WTC11 (cell line): ENCODE measurements around the gene COL18A1. TPM values are rescaled to one million over a fixed set of nuclear protein-coding genes. Genes with fewer than 3 reads are reported as not detected.

ENCODE experiments used
- ATAC-seq: fragments of 200-7000 bp; cut with Tn5 transposase; 2 replicates; pipeline ENCODE4 v1.10.0; 2021; ENCODE audit warnings: mild to moderate bottlenecking, moderate library complexity
- CTCF ChIA-PET: fragments of 300-600 bp; sonication (Branson Sonifier 250); formaldehyde crosslinking; loops from one replicate; lab custom pipeline; 2021; ENCODE audit warnings: antibody characterized with exemption; lab: Charles Lee
- POLR2A ChIA-PET: fragments of 350-600 bp; sonication (Branson Sonifier 250); formaldehyde crosslinking; loops from one replicate; lab custom pipeline; 2021; ENCODE audit warnings: antibody characterized with exemption; lab: Charles Lee
- DNase-seq: peaks from one replicate; pipeline ENCODE4 v3.0.0; 2021; ENCODE audit warnings: low spot score
- H3K27ac Mint-ChIP-seq: 2 replicates; pipeline ENCODE4 v1.8.0; 2021; ENCODE audit warnings: mixed read lengths
- H3K27me3 Mint-ChIP-seq: 2 replicates; pipeline ENCODE4 v1.8.0; 2021; ENCODE audit warnings: low read depth, mild to moderate bottlenecking, moderate library complexity, mixed read lengths
- H3K36me3 Mint-ChIP-seq: 2 replicates; pipeline ENCODE4 v1.8.0; 2021; ENCODE audit warnings: mixed read lengths
- H3K4me1 Mint-ChIP-seq: 2 replicates; pipeline ENCODE4 v1.8.0; 2022; ENCODE audit warnings: mixed read lengths
- H3K4me3 Mint-ChIP-seq: 2 replicates; pipeline ENCODE4 v1.8.0; 2021; ENCODE audit warnings: mild to moderate bottlenecking, moderate library complexity, mixed read lengths
- H3K9me3 Mint-ChIP-seq: 2 replicates; pipeline ENCODE4 v1.8.0; 2021; ENCODE audit warnings: mixed read lengths
- CREM ChIP-seq: sonication (generic); formaldehyde crosslinking; IDR thresholded peaks from 2 replicates; pipeline ENCODE4 v1.8.1; 2022; ENCODE audit warnings: mild to moderate bottlenecking, missing genetic modification reagents, moderate library complexity
- ELF4 ChIP-seq: sonication (generic); formaldehyde crosslinking; IDR thresholded peaks from 2 replicates; pipeline ENCODE4 v1.8.1; 2022; ENCODE audit warnings: low read depth, mild to moderate bottlenecking, moderate library complexity, missing genetic modification reagents
- EMX1 ChIP-seq: fragments of 250-450 bp; sonication (Bioruptor Pico); IDR thresholded peaks from 2 replicates; pipeline ENCODE4 v1.8.0; 2021; ENCODE audit warnings: mild to moderate bottlenecking
- ERG ChIP-seq: fragments of 250-450 bp; sonication (Bioruptor Pico); IDR thresholded peaks from 2 replicates; pipeline ENCODE4 v1.8.0; 2021; ENCODE audit warnings: mild to moderate bottlenecking
- FOXJ3 ChIP-seq: sonication (generic); formaldehyde crosslinking; IDR thresholded peaks from 2 replicates; pipeline ENCODE4 v1.9.0; 2021; ENCODE audit warnings: missing genetic modification reagents, mild to moderate bottlenecking, borderline replicate concordance
- GABPB1 ChIP-seq: sonication (generic); formaldehyde crosslinking; IDR thresholded peaks from 2 replicates; pipeline ENCODE4 v1.8.1; 2023; ENCODE audit warnings: mild to moderate bottlenecking, missing genetic modification reagents
- IRF2 ChIP-seq: sonication (generic); formaldehyde crosslinking; IDR thresholded peaks from 2 replicates; pipeline ENCODE4 v1.8.0; 2022; ENCODE audit warnings: low read depth, missing genetic modification reagents, borderline replicate concordance
- JAZF1 ChIP-seq: fragments of 250-450 bp; sonication (Bioruptor Pico); IDR thresholded peaks from 2 replicates; pipeline ENCODE4 v1.9.0; 2021; ENCODE audit warnings: moderate library complexity, mild to moderate bottlenecking, inconsistent platforms
- KAT7 ChIP-seq: sonication (generic); formaldehyde crosslinking; IDR thresholded peaks from 2 replicates; pipeline ENCODE4 v1.8.1; 2023; ENCODE audit warnings: missing genetic modification reagents, mild to moderate bottlenecking, borderline replicate concordance
- MYBL2 ChIP-seq: sonication (generic); formaldehyde crosslinking; IDR thresholded peaks from 2 replicates; pipeline ENCODE4 v1.8.1; 2023; ENCODE audit warnings: mild to moderate bottlenecking, moderate library complexity, missing genetic modification reagents
- NR3C1 ChIP-seq: sonication (generic); formaldehyde crosslinking; conservative IDR thresholded peaks from 2 replicates; pipeline ENCODE4 v1.8.1; 2023; ENCODE audit warnings: low read depth, mild to moderate bottlenecking, missing genetic modification reagents
- OVOL2 ChIP-seq: fragments of 250-450 bp; sonication (Bioruptor Pico); IDR thresholded peaks from 2 replicates; pipeline ENCODE4 v1.9.0; 2021; ENCODE audit warnings: mild to moderate bottlenecking, borderline replicate concordance
- RELA ChIP-seq: sonication (generic); formaldehyde crosslinking; IDR thresholded peaks from 2 replicates; pipeline ENCODE4 v1.8.1; 2022; ENCODE audit warnings: missing genetic modification reagents, mild to moderate bottlenecking, borderline replicate concordance
- RORB ChIP-seq: fragments of 250-450 bp; sonication (Bioruptor Pico); IDR thresholded peaks from 2 replicates; pipeline ENCODE4 v1.9.0; 2021; ENCODE audit warnings: mild to moderate bottlenecking
- SMAD3 ChIP-seq: sonication (generic); formaldehyde crosslinking; IDR thresholded peaks from 2 replicates; pipeline ENCODE4 v1.8.0; 2022; ENCODE audit warnings: missing genetic modification reagents, mild to moderate bottlenecking, borderline replicate concordance
- SP1 ChIP-seq: sonication (generic); formaldehyde crosslinking; conservative IDR thresholded peaks from 2 replicates; pipeline ENCODE4 v1.8.1; 2022; ENCODE audit warnings: missing genetic modification reagents
- TCF7 ChIP-seq: sonication (generic); formaldehyde crosslinking; IDR thresholded peaks from 2 replicates; pipeline ENCODE4 v1.8.0; 2022; ENCODE audit warnings: mild to moderate bottlenecking, low read depth, missing genetic modification reagents, moderate library complexity
- TP53 ChIP-seq: sonication (generic); formaldehyde crosslinking; IDR thresholded peaks from 2 replicates; pipeline ENCODE4 v1.8.1; 2023; ENCODE audit warnings: mild to moderate bottlenecking, missing genetic modification reagents
- USF2 ChIP-seq: sonication (generic); formaldehyde crosslinking; IDR thresholded peaks from 2 replicates; pipeline ENCODE4 v1.8.1; 2023; ENCODE audit warnings: mild to moderate bottlenecking, missing genetic modification reagents, moderate library complexity
- ZNF138 ChIP-seq: sonication (generic); formaldehyde crosslinking; conservative IDR thresholded peaks from 2 replicates; pipeline ENCODE4 v1.8.1; 2022; ENCODE audit warnings: mild to moderate bottlenecking, moderate library complexity, missing genetic modification reagents
- ZNF219 ChIP-seq: sonication (generic); formaldehyde crosslinking; IDR thresholded peaks from 2 replicates; pipeline ENCODE4 v1.8.0; 2023; ENCODE audit warnings: missing genetic modification reagents, mild to moderate bottlenecking, borderline replicate concordance
- ZNF423 ChIP-seq: fragments of 250-450 bp; sonication (Bioruptor Pico); IDR thresholded peaks from 2 replicates; pipeline ENCODE4 v2.1.2; 2022; ENCODE audit warnings: mild to moderate bottlenecking, moderate library complexity
- total RNA-seq: library from RNA; stranded (reverse); gene quantifications from 3 replicates; pipeline ENCODE4 v1.2.3, GENCODE V29; 2021
- TF ChIP-seq, protein P1 (sequence below): fragments of 250-450 bp; sonication (Bioruptor Pico); IDR thresholded peaks from 2 replicates; pipeline ENCODE4 v1.9.0; 2021; ENCODE audit warnings: mild to moderate bottlenecking, borderline replicate concordance
- TF ChIP-seq, protein P2 (sequence below): sonication (generic); formaldehyde crosslinking; IDR thresholded peaks from 2 replicates; pipeline ENCODE4 v1.8.0; 2023; ENCODE audit warnings: missing genetic modification reagents, mild to moderate bottlenecking, borderline replicate concordance

COL18A1 gene
- total RNA-seq, 1 experiment from 2014 or later: 231 TPM

DNA sequence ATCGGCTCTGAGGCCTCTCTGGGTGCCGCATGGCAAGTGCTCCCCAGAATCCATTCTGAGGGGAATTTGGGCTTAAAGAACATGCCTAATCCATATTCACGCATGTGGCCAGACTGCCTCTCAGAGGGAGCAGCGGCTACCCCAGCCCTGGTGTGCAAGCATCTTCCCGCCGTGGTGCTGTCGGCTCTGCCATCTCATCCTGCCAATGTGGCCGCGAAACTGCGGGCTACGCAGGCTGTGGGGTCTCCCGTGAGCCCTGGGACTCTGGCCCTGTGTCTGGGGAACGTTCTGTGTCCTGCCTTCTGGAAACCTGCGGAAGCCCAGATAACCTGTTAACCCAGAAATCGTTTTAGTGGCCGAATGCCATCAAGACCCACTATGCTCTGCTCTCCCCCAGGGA, 76.6 kb downstream of the COL18A1 start:
- DNase-seq (no peak), ATAC-seq (no peak)
- Mint-ChIP-seq H3K27ac (no peak overlapping the region), H3K4me1 (peaks cover 6% of the 10 kb centered on the region), H3K4me3 (no peak overlapping the region), H3K36me3 (peaks cover 36% of the 10 kb centered on the region), H3K27me3 (no peaks in the 10 kb centered on the region), H3K9me3 (peaks cover 12% of the 10 kb centered on the region)
- CTCF ChIA-PET: no interaction called here
- POLR2A ChIA-PET: no interaction called here
- no peak for TF ChIP-seq ERG (CRISPR knock-in tag)
- TF ChIP-seq, protein P1, sequence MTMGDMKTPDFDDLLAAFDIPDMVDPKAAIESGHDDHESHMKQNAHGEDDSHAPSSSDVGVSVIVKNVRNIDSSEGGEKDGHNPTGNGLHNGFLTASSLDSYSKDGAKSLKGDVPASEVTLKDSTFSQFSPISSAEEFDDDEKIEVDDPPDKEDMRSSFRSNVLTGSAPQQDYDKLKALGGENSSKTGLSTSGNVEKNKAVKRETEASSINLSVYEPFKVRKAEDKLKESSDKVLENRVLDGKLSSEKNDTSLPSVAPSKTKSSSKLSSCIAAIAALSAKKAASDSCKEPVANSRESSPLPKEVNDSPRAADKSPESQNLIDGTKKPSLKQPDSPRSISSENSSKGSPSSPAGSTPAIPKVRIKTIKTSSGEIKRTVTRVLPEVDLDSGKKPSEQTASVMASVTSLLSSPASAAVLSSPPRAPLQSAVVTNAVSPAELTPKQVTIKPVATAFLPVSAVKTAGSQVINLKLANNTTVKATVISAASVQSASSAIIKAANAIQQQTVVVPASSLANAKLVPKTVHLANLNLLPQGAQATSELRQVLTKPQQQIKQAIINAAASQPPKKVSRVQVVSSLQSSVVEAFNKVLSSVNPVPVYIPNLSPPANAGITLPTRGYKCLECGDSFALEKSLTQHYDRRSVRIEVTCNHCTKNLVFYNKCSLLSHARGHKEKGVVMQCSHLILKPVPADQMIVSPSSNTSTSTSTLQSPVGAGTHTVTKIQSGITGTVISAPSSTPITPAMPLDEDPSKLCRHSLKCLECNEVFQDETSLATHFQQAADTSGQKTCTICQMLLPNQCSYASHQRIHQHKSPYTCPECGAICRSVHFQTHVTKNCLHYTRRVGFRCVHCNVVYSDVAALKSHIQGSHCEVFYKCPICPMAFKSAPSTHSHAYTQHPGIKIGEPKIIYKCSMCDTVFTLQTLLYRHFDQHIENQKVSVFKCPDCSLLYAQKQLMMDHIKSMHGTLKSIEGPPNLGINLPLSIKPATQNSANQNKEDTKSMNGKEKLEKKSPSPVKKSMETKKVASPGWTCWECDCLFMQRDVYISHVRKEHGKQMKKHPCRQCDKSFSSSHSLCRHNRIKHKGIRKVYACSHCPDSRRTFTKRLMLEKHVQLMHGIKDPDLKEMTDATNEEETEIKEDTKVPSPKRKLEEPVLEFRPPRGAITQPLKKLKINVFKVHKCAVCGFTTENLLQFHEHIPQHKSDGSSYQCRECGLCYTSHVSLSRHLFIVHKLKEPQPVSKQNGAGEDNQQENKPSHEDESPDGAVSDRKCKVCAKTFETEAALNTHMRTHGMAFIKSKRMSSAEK: no peak
- TF ChIP-seq ZNF219 (CRISPR knock-in tag): no peak
- TF ChIP-seq RELA (CRISPR knock-in tag): no peak
- no peak for TF ChIP-seq KAT7 (CRISPR knock-in tag)
- no peak for TF ChIP-seq USF2 (CRISPR knock-in tag)
- no peak for TF ChIP-seq RORB (CRISPR knock-in tag)
- TF ChIP-seq ELF4 (CRISPR knock-in tag): no peak

- CTCF ChIA-PET: no interaction called here
- peaks cover 34% of the 10 kb centered on the region for H3K36me3 Mint-ChIP-seq
- no peak for TF ChIP-seq OVOL2
- TF ChIP-seq, protein P2, sequence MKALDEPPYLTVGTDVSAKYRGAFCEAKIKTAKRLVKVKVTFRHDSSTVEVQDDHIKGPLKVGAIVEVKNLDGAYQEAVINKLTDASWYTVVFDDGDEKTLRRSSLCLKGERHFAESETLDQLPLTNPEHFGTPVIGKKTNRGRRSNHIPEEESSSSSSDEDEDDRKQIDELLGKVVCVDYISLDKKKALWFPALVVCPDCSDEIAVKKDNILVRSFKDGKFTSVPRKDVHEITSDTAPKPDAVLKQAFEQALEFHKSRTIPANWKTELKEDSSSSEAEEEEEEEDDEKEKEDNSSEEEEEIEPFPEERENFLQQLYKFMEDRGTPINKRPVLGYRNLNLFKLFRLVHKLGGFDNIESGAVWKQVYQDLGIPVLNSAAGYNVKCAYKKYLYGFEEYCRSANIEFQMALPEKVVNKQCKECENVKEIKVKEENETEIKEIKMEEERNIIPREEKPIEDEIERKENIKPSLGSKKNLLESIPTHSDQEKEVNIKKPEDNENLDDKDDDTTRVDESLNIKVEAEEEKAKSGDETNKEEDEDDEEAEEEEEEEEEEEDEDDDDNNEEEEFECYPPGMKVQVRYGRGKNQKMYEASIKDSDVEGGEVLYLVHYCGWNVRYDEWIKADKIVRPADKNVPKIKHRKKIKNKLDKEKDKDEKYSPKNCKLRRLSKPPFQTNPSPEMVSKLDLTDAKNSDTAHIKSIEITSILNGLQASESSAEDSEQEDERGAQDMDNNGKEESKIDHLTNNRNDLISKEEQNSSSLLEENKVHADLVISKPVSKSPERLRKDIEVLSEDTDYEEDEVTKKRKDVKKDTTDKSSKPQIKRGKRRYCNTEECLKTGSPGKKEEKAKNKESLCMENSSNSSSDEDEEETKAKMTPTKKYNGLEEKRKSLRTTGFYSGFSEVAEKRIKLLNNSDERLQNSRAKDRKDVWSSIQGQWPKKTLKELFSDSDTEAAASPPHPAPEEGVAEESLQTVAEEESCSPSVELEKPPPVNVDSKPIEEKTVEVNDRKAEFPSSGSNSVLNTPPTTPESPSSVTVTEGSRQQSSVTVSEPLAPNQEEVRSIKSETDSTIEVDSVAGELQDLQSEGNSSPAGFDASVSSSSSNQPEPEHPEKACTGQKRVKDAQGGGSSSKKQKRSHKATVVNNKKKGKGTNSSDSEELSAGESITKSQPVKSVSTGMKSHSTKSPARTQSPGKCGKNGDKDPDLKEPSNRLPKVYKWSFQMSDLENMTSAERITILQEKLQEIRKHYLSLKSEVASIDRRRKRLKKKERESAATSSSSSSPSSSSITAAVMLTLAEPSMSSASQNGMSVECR: no peak
- TF ChIP-seq SMAD3 (CRISPR knock-in tag): no peak
- no peak for TF ChIP-seq JAZF1 (CRISPR knock-in tag)
- no peak for TF ChIP-seq FOXJ3 (CRISPR knock-in tag)
- no peak for TF ChIP-seq SP1 (CRISPR knock-in tag)
- no peak for TF ChIP-seq CREM (CRISPR knock-in tag)
- no peak for TF ChIP-seq EMX1 (CRISPR knock-in tag)
- TF ChIP-seq ZNF423 (CRISPR knock-in tag): no peak
- no peak for TF ChIP-seq GABPB1
- TF ChIP-seq MYBL2 (CRISPR knock-in tag): no peak
- no peak for TF ChIP-seq TP53 (CRISPR knock-in tag)
- no peak for TF ChIP-seq NR3C1 (CRISPR knock-in tag)
- no peak for TF ChIP-seq IRF2 (CRISPR knock-in tag)
- no peak for TF ChIP-seq ZNF138
- no peak for TF ChIP-seq TCF7 (CRISPR knock-in tag)
Measured at GRCh38 chr21:45481977-45482898, 77.3 kb downstream of the COL18A1 start.

More at GRCh38 chr21:45481977-45482898, 77.3 kb downstream of the COL18A1 start:
- no peak overlapping the region for H3K4me3 Mint-ChIP-seq
- H3K4me1 Mint-ChIP-seq: peaks cover 8% of the 10 kb centered on the region
- ATAC-seq (no peak), DNase-seq (no peak)
- H3K9me3 Mint-ChIP-seq: peaks cover 12% of the 10 kb centered on the region
- H3K27ac Mint-ChIP-seq: no peak overlapping the region
- no peaks in the 10 kb centered on the region for H3K27me3 Mint-ChIP-seq
- POLR2A ChIA-PET: no interaction called here
